ENCODE data around the gene POLRMT.
"Not testable (repeated sequence)": the region's sequence is repeated elsewhere in the genome, so short reads cannot be mapped to it uniquely, and the experiment has no call there.

The POLRMT gene

DNA sequence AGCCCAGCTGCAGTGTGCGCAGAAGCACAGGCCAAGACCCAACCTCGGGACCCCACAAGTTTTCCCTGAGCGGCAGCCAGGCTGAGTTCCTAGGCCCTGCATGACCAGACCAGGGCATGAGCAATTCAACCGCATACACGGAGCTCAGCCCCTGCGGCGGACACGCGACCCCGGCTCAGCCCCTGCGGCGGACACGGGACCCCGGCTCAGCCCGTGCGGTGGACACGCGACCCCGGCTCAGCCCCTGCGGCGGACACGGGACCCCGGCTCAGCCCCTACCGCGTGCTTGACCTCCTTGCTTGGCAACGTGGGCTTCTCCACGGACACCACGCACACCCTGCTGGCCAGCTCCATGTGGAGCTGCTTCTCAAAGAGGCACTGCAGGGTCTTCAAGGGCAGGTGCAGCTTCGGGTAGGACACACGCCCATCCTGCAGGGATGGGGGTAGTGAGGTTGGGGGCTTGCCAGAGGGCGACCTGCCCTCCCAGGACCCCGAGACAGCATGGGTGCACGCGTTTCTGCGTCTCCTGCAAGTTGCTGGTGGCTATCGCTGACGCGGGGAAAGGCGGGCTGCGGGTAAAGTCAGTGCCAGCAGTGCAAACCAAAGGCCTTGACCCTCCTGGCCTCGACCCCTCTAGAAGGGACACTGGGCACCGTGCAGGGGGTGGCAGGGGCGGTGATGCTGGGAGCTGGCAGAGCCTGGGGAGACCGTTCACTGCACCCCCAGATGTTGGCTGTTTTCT, 10.0 kb downstream of the POLRMT start:
- no peaks in the 10 kb centered on the region for H3K36me3 ChIP-seq (ENCODE audit: insufficient read depth)

DNA sequence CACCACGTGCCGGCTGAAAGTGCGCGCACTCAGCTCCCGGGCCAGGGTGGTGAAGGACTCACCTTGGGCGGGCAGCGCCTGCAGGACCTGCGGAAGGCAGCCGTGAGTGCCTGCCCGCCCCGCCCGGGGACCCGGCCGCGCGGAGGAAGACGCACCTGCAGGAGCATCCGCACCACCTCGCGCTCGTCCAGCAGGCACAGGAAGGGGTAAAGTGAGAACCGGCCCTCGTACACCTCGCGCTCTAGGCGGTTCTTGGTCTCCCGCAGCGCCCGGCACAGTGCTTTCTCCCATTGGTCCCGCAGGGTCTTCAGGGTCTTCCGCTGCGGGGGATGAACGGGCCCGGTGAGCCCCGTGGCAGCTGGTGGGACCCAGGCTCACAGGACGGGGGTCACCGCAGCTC, 10.7 kb downstream of the POLRMT start:
- Histone ChIP-seq H3K9ac (no peak overlapping the region), H4K20me1 (ENCODE audit: insufficient read depth) (no peaks in the 10 kb centered on the region), H3K4me3 (IDR thresholded peaks at IDR 0.05; ENCODE audit: insufficient read depth, low read depth, low read length) (no peak overlapping the region), H2AFZ (ENCODE audit: low read depth) (no peak overlapping the region), H3K27ac (no peak overlapping the region), H3K4me2 (no peak overlapping the region), H3K27me3 (ENCODE audit: insufficient read depth, low read depth) (no peaks in the 10 kb centered on the region), H3K79me2 (ENCODE audit: insufficient read depth, low read depth) (no peaks in the 10 kb centered on the region), H3K4me1 (ENCODE audit: low read depth, poor library complexity, severe bottlenecking) (no peaks in the 10 kb centered on the region), H3K36me3 (ENCODE audit: insufficient read depth) (no peaks in the 10 kb centered on the region)
- TF ChIP-seq, protein P1, sequence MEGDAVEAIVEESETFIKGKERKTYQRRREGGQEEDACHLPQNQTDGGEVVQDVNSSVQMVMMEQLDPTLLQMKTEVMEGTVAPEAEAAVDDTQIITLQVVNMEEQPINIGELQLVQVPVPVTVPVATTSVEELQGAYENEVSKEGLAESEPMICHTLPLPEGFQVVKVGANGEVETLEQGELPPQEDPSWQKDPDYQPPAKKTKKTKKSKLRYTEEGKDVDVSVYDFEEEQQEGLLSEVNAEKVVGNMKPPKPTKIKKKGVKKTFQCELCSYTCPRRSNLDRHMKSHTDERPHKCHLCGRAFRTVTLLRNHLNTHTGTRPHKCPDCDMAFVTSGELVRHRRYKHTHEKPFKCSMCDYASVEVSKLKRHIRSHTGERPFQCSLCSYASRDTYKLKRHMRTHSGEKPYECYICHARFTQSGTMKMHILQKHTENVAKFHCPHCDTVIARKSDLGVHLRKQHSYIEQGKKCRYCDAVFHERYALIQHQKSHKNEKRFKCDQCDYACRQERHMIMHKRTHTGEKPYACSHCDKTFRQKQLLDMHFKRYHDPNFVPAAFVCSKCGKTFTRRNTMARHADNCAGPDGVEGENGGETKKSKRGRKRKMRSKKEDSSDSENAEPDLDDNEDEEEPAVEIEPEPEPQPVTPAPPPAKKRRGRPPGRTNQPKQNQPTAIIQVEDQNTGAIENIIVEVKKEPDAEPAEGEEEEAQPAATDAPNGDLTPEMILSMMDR (conservative IDR thresholded peaks at IDR 0.05; ENCODE audit: low read depth, low read length), result no peak

More for the DNA sequence above, 10.0 kb downstream of the POLRMT start:
- Histone ChIP-seq H3K9ac (no peak overlapping the region), H3K79me2 (ENCODE audit: insufficient read depth, low read depth) (no peaks in the 10 kb centered on the region), H3K4me3 (IDR thresholded peaks at IDR 0.05; ENCODE audit: insufficient read depth, low read depth, low read length) (no peak overlapping the region), H3K27ac (no peak overlapping the region), H3K4me1 (ENCODE audit: low read depth, poor library complexity, severe bottlenecking) (no peaks in the 10 kb centered on the region), H4K20me1 (ENCODE audit: insufficient read depth) (no peaks in the 10 kb centered on the region), H3K4me2 (no peak overlapping the region), H3K27me3 (ENCODE audit: insufficient read depth, low read depth) (no peaks in the 10 kb centered on the region), H2AFZ (ENCODE audit: low read depth) (no peak overlapping the region)
- TF ChIP-seq, protein P1 (conservative IDR thresholded peaks at IDR 0.05; ENCODE audit: low read depth, low read length), result no peak

DNA sequence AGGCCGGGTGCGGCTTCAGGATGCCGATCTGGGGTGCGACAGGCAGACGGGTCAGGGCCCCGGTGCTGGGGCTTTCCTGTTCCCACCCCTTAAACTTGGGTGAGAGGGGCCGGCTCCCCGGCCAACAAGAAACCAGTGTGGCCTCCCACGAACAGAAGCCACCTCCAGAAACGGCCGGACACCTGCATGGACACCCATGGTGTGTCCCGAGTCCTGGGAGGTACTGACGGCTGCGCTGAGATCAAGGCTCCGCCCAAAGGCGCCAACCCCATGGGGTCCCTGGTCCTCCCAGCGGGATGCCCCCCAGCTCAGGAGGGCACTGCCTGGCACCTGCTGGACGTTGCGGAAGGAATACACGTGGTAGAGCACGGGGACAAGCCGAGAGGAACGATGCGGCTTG, 11.5 kb downstream of the POLRMT start:
- Histone ChIP-seq H3K4me3 (IDR thresholded peaks at IDR 0.05; ENCODE audit: insufficient read depth, low read depth, low read length) (no peak overlapping the region), H4K20me1 (ENCODE audit: insufficient read depth) (no peaks in the 10 kb centered on the region), H2AFZ (ENCODE audit: low read depth) (no peak overlapping the region), H3K36me3 (ENCODE audit: insufficient read depth) (no peaks in the 10 kb centered on the region), H3K27me3 (ENCODE audit: insufficient read depth, low read depth) (no peaks in the 10 kb centered on the region), H3K4me2 (no peak overlapping the region), H3K27ac (no peak overlapping the region), H3K9ac (no peak overlapping the region), H3K79me2 (ENCODE audit: insufficient read depth, low read depth) (no peaks in the 10 kb centered on the region), H3K4me1 (ENCODE audit: low read depth, poor library complexity, severe bottlenecking) (no peaks in the 10 kb centered on the region)
- TF ChIP-seq, protein P1 (conservative IDR thresholded peaks at IDR 0.05; ENCODE audit: low read depth, low read length), result no peak

DNA sequence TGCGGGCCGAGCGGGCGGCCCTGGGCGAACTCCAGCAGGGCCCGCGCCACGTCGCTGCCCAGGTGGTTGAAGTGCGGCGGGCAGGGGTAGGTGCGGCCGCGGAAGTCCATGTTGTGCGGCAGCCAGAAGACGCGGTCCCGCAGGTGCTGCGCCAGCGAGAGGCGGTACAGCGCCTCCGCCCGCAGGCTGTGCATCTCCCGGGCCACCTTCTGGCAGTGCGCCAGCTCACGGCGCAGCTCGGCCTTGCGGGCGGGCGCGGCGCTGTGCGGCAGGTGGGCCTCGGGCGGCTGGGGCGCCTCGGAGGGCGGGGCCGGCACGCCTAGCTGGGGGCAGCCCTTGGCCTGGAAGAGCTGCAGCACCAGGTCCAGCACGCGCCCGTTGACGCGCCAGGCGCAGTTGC, 12.1 kb downstream of the POLRMT start:
- H3K9ac ChIP-seq; H3K4me2 ChIP-seq; H4K20me1 ChIP-seq (ENCODE audit: insufficient read depth); H3K4me3 ChIP-seq (IDR thresholded peaks at IDR 0.05; ENCODE audit: insufficient read depth, low read depth, low read length); H3K27ac ChIP-seq; H2AFZ ChIP-seq (ENCODE audit: low read depth); H3K36me3 ChIP-seq (ENCODE audit: insufficient read depth); H3K79me2 ChIP-seq (ENCODE audit: insufficient read depth, low read depth); H3K4me1 ChIP-seq (ENCODE audit: low read depth, poor library complexity, severe bottlenecking); H3K27me3 ChIP-seq (ENCODE audit: insufficient read depth, low read depth): not testable (repeated sequence)

DNA sequence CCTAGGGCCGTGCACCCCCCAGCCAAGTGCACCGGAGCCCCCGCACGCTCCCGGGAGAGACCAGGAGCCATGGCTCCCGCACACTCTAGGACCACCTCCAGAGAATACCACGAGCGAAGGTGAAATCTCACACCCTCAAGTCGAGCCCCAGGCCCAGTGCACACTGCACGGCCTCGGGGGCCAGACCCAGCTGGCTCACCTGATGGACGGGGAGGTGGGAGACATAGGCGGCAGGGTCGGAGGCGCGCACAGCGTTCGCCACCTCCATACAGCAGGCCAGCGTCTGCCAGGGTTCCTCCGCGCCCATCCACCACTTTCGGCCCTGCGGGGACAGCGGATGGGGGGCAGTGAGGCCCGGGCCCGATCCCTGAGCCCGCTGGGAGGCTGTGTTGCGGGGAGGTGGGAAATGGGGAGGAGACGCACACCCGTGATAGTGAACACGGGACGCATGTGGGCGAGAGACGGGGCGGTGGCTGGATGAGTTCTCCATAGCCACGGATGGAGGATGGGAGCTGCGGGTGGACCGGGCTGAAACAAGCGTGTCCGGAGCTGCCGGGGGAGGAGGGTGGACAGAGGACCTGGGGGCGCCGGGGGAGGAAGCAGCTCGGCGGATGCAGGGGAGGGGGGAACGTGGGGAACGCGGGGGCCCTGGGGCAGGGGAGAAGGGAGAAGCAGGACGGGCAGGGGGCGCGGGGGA, 13.0 kb downstream of the POLRMT start:
- Histone ChIP-seq H2AFZ (ENCODE audit: low read depth) (no peak overlapping the region), H3K9ac (no peak overlapping the region), H3K27ac (no peak overlapping the region), H3K79me2 (ENCODE audit: insufficient read depth, low read depth) (no peaks in the 10 kb centered on the region), H3K4me1 (ENCODE audit: low read depth, poor library complexity, severe bottlenecking) (no peaks in the 10 kb centered on the region), H4K20me1 (ENCODE audit: insufficient read depth) (no peaks in the 10 kb centered on the region), H3K4me2 (no peak overlapping the region), H3K27me3 (ENCODE audit: insufficient read depth, low read depth) (no peaks in the 10 kb centered on the region), H3K36me3 (ENCODE audit: insufficient read depth) (no peaks in the 10 kb centered on the region), H3K4me3 (IDR thresholded peaks at IDR 0.05; ENCODE audit: insufficient read depth, low read depth, low read length) (no peak overlapping the region)
- TF ChIP-seq, protein P1 (conservative IDR thresholded peaks at IDR 0.05; ENCODE audit: low read depth, low read length), result no peak

Data from KMS-11 (cell line).